Measurements from ENCODE around the gene ATP2B2.

The ATP2B2 gene

GRCh38 chr3:10423171-10423882 is 82.1 kb downstream of the ATP2B2 start:
- Mint-ChIP-seq H3K9me3 (no peaks in the 10 kb centered on the region), H3K27ac (no peak overlapping the region), H3K27me3 (ENCODE audit: low read depth) (peaks cover 24% of the 10 kb centered on the region), H3K36me3 (ENCODE audit: low read depth) (no peaks in the 10 kb centered on the region), H3K4me1 (peaks cover 1% of the 10 kb centered on the region), H3K4me3 (no peak overlapping the region)
- TF ChIP-seq CTCF (IDR thresholded peaks at IDR 0.05; ENCODE audit: unreplicated experiment in 3 of 3) = no peak

- no peaks in the 10 kb centered on the region for H3K36me3 Mint-ChIP-seq (ENCODE audit: low read depth)
- no peaks in the 10 kb centered on the region for H3K4me1 Mint-ChIP-seq
- H3K27me3 Mint-ChIP-seq (ENCODE audit: low read depth) = peaks cover 34% of the 10 kb centered on the region
- no peak for TF ChIP-seq CTCF (IDR thresholded peaks at IDR 0.05; ENCODE audit: unreplicated experiment in 3 of 3)
- H3K27ac Mint-ChIP-seq = no peak overlapping the region
- H3K4me3 Mint-ChIP-seq = no peak overlapping the region
- H3K9me3 Mint-ChIP-seq = no peaks in the 10 kb centered on the region
These were observed 83.4 kb downstream of the ATP2B2 start for GRCh38 chr3:10421996-10422395.

GRCh38 chr3:10420745-10421475 is 84.5 kb downstream of the ATP2B2 start:
- Mint-ChIP-seq H3K27ac (no peak overlapping the region), H3K4me3 (no peak overlapping the region), H3K36me3 (ENCODE audit: low read depth) (no peaks in the 10 kb centered on the region), H3K9me3 (no peaks in the 10 kb centered on the region), H3K27me3 (ENCODE audit: low read depth) (peaks cover 34% of the 10 kb centered on the region), H3K4me1 (no peaks in the 10 kb centered on the region)
- TF ChIP-seq CTCF (IDR thresholded peaks at IDR 0.05; ENCODE audit: unreplicated experiment in 3 of 3) = no peak

GRCh38 chr3:10419637-10420232 is 85.7 kb downstream of the ATP2B2 start:
- Mint-ChIP-seq H3K27ac (no peak overlapping the region), H3K4me1 (no peaks in the 10 kb centered on the region), H3K4me3 (no peak overlapping the region), H3K9me3 (no peaks in the 10 kb centered on the region), H3K36me3 (ENCODE audit: low read depth) (no peaks in the 10 kb centered on the region), H3K27me3 (ENCODE audit: low read depth) (peaks cover 29% of the 10 kb centered on the region)
- no peak for TF ChIP-seq CTCF (IDR thresholded peaks at IDR 0.05; ENCODE audit: unreplicated experiment in 3 of 3)

- H3K4me3 Mint-ChIP-seq = no peak overlapping the region
- H3K27me3 Mint-ChIP-seq (ENCODE audit: low read depth) = peaks cover 21% of the 10 kb centered on the region
- H3K9me3 Mint-ChIP-seq = no peaks in the 10 kb centered on the region
- H3K4me1 Mint-ChIP-seq = no peaks in the 10 kb centered on the region
- no peaks in the 10 kb centered on the region for H3K36me3 Mint-ChIP-seq (ENCODE audit: low read depth)
- H3K27ac Mint-ChIP-seq = no peak overlapping the region
- no peak for TF ChIP-seq CTCF (IDR thresholded peaks at IDR 0.05; ENCODE audit: unreplicated experiment in 3 of 3)
These were observed 87.5 kb downstream of the ATP2B2 start for GRCh38 chr3:10417847-10418246.

All from nephron (organoid).